HEK293 (cell line): Measurements from ENCODE around the gene RTKN.

Source experiments
- CTCF ChIA-PET: fragments of 350-600 bp; formaldehyde crosslinking; extraction: SDS; loops from one replicate; lab custom pipeline; 2021; ENCODE audit warnings: antibody characterized with exemption; lab: Yijun Ruan, JAX
- POLR2A ChIA-PET: fragments of 300-600 bp; formaldehyde crosslinking; extraction: SDS; loops from one replicate; lab custom pipeline; 2020; ENCODE audit warnings: antibody characterized with exemption, inconsistent platforms; lab: Yijun Ruan, JAX
- H3K27ac ChIP-seq: fragments of 200-500 bp; sonication (Bioruptor generic); 2 replicates; pipeline ENCODE4 v1.5.1; 2014; ENCODE audit warnings: low read depth, low read length, control low read depth, inconsistent platforms; ENCODE audit errors: extremely low read depth
- H3K36me3 ChIP-seq, 2 experiments: fragments of 200-500 bp in 1 of 2; sonication (Bioruptor generic) in 1 of 2; 1 replicate in 1 of 2; 2 replicates in 1 of 2; pipeline ENCODE4 v1.5.1; 2014 to 2017; ENCODE audit warnings: inconsistent platforms in 2 of 2, low read length in 2 of 2; ENCODE audit not compliant: control insufficient read depth in 2 of 2, insufficient read depth in 1 of 2
- H3K4me1 ChIP-seq: fragments of 200-500 bp; sonication (Bioruptor generic); 2 replicates; pipeline ENCODE4 v1.5.1; 2014; ENCODE audit warnings: mild to moderate bottlenecking, low read length, inconsistent platforms; ENCODE audit not compliant: control insufficient read depth, insufficient read depth
- H3K4me3 ChIP-seq: 2 replicates; pipeline ENCODE4 v1.5.1; 2011; ENCODE audit warnings: low read depth, mild to moderate bottlenecking, control low read depth, low read length, moderate library complexity
- H3K9me3 ChIP-seq: fragments of 200-500 bp; sonication (Bioruptor generic); 2 replicates; pipeline ENCODE4 v1.5.1; 2014; ENCODE audit warnings: low read depth, low read length, inconsistent platforms; ENCODE audit not compliant: control insufficient read depth, insufficient read depth
- CTCF ChIP-seq: fragments of 450-650 bp; formaldehyde crosslinking; IDR thresholded peaks from 2 replicates; pipeline ENCODE4 v1.5.1; 2016; ENCODE audit warnings: missing biosample characterization, missing genetic modification characterization
- EGR2 ChIP-seq: fragments of 450-650 bp; formaldehyde crosslinking; IDR thresholded peaks from 2 replicates; pipeline ENCODE4 v1.5.1; 2016; ENCODE audit warnings: low read depth, missing biosample characterization, missing genetic modification characterization
- HOXD13 ChIP-seq: sonication (generic); formaldehyde crosslinking; IDR thresholded peaks from 2 replicates; pipeline ENCODE4 v1.8.0; 2022; ENCODE audit warnings: missing genetic modification reagents, borderline replicate concordance
- KLF1 ChIP-seq: fragments of 450-650 bp; formaldehyde crosslinking; IDR thresholded peaks from 2 replicates; pipeline ENCODE4 v1.5.1; 2016; ENCODE audit warnings: missing biosample characterization, missing genetic modification characterization
- KLF8 ChIP-seq: fragments of 450-650 bp; formaldehyde crosslinking; IDR thresholded peaks from 2 replicates; pipeline ENCODE4 v1.5.1; 2016; ENCODE audit warnings: missing biosample characterization, missing genetic modification characterization
- KLF9 ChIP-seq: fragments of 450-650 bp; formaldehyde crosslinking; IDR thresholded peaks from 2 replicates; pipeline ENCODE4 v1.5.1; 2016; ENCODE audit warnings: missing biosample characterization, missing genetic modification characterization, low read depth
- PRDM10 ChIP-seq: fragments of 450-650 bp; formaldehyde crosslinking; IDR thresholded peaks from 2 replicates; pipeline ENCODE4 v1.5.1; 2016; ENCODE audit warnings: missing biosample characterization, missing genetic modification characterization
- RBAK ChIP-seq: fragments of 450-650 bp; formaldehyde crosslinking; IDR thresholded peaks from 2 replicates; pipeline ENCODE4 v1.5.1; 2016; ENCODE audit warnings: missing biosample characterization, missing genetic modification characterization
- SETDB1 ChIP-seq: IDR thresholded peaks from one replicate; pipeline ENCODE4 v1.6.1; 2017; ENCODE audit warnings: mild to moderate bottlenecking, low read length, moderate library complexity, mixed read lengths; ENCODE audit not compliant: insufficient read length
- SP2 ChIP-seq: fragments of 450-650 bp; formaldehyde crosslinking; IDR thresholded peaks from 2 replicates; pipeline ENCODE4 v1.5.1; 2016; ENCODE audit warnings: missing biosample characterization, missing genetic modification characterization
- SP3 ChIP-seq: fragments of 450-650 bp; formaldehyde crosslinking; IDR thresholded peaks from 2 replicates; pipeline ENCODE4 v1.5.1; 2016; ENCODE audit warnings: missing biosample characterization, missing genetic modification characterization
- ZBTB11 ChIP-seq: fragments of 450-650 bp; formaldehyde crosslinking; conservative IDR thresholded peaks from 2 replicates; pipeline ENCODE4 v1.5.1; 2016; ENCODE audit warnings: low read depth, missing biosample characterization, missing genetic modification characterization
- ZBTB26 ChIP-seq: fragments of 450-650 bp; formaldehyde crosslinking; optimal IDR thresholded peaks from 2 replicates; pipeline ENCODE3; 2016; ENCODE audit warnings: missing biosample characterization, mild to moderate bottlenecking, missing genetic modification characterization
- ZFP69B ChIP-seq: fragments of 450-650 bp; formaldehyde crosslinking; IDR thresholded peaks from 2 replicates; pipeline ENCODE4 v1.5.1; 2016; ENCODE audit warnings: missing biosample characterization, missing genetic modification characterization
- ZNF184 ChIP-seq: fragments of 450-650 bp; IDR thresholded peaks from 2 replicates; pipeline ENCODE4 v1.5.1; 2018; ENCODE audit warnings: missing biosample characterization, mild to moderate bottlenecking, missing genetic modification characterization
- ZNF2 ChIP-seq: fragments of 450-650 bp; formaldehyde crosslinking; IDR thresholded peaks from 2 replicates; pipeline ENCODE4 v1.5.1; 2016; ENCODE audit warnings: missing biosample characterization, missing genetic modification characterization
- ZNF335 ChIP-seq: fragments of 450-650 bp; formaldehyde crosslinking; conservative IDR thresholded peaks from 2 replicates; pipeline ENCODE4 v1.5.1; 2016; ENCODE audit warnings: missing biosample characterization, missing genetic modification characterization
- ZNF350 ChIP-seq: fragments of 450-650 bp; formaldehyde crosslinking; IDR thresholded peaks from 2 replicates; pipeline ENCODE4 v1.5.0; 2017; ENCODE audit warnings: missing biosample characterization, mild to moderate bottlenecking, missing genetic modification characterization
- ZNF560 ChIP-seq: fragments of 450-650 bp; formaldehyde crosslinking; IDR thresholded peaks from 2 replicates; pipeline ENCODE4 v1.5.1; 2017; ENCODE audit warnings: missing biosample characterization, missing genetic modification characterization, borderline replicate concordance
- ZNF629 ChIP-seq: fragments of 450-650 bp; formaldehyde crosslinking; IDR thresholded peaks from 2 replicates; pipeline ENCODE4 v1.5.1; 2017; ENCODE audit warnings: missing biosample characterization, missing genetic modification characterization
- ZNF654 ChIP-seq: fragments of 450-650 bp; formaldehyde crosslinking; IDR thresholded peaks from 2 replicates; pipeline ENCODE4 v1.5.1; 2016; ENCODE audit warnings: low read depth, missing biosample characterization, missing genetic modification characterization
- ZNF768 ChIP-seq: fragments of 450-650 bp; formaldehyde crosslinking; IDR thresholded peaks from 2 replicates; pipeline ENCODE4 v1.5.1; 2018; ENCODE audit warnings: missing biosample characterization, mild to moderate bottlenecking, missing genetic modification characterization

RTKN gene

GRCh38 chr2:74423231-74424095, 18.3 kb downstream of the RTKN start (continued):
- TF ChIP-seq PRDM10 (tag by site-specific recombination) (no peak), HOXD13 (CRISPR knock-in tag) (no peak), ZFP69B (tag by site-specific recombination) (no peak), ZNF350 (tag by site-specific recombination) (no peak), SETDB1 (no peak), ZNF654 (no peak), ZNF768 (no peak)

- H3K9me3 ChIP-seq: no peaks in the 10 kb centered on the region
- no peaks in the 10 kb centered on the region; the same call in 1 of the 2 replicates for H3K4me1 ChIP-seq
- peak within 1 kb of the TSS; percentile 68 for H3K4me3 ChIP-seq
- H3K27ac ChIP-seq: no peak within 1 kb of the TSS; the same call in none of the 2 replicates
- ChIA-PET POLR2A (interaction anchor here (1.0 to 1.8 kb wide), 3 partner anchors 19 to 37 kb away, joined by 3 to 8 read pairs (median 4); partner anchors contain the start of gene WBP1), CTCF (interaction anchor here (0.6 to 1.0 kb wide), 6 partner anchors 30 to 455 kb away, joined by 3 to 4 read pairs (median 3); partner anchors contain the start of genes BOLA3 and MOGS)
- peaks cover 4 to 27% of the 10 kb centered on the region in 2 experiments; a peak in 2 of 3 replicates for H3K36me3 ChIP-seq
- TF ChIP-seq ZBTB11 (0 out of 2 replicates have a peak, but pooled peaks have one; percentile 4), KLF9 (tag by site-specific recombination) (peak; percentile 47; the same call in 1 of the 2 replicates), SP3 (tag by site-specific recombination) (peak; percentile 76), ZNF2 (tag by site-specific recombination) (0 out of 2 replicates have a peak, but pooled peaks have one; percentile 11), KLF8 (peak; percentile 19; the same call in 1 of the 2 replicates), RBAK (tag by site-specific recombination) (no peak), CTCF (tag by site-specific recombination) (no peak), ZNF335 (tag by site-specific recombination) (0 out of 2 replicates have a peak, but pooled peaks have one; percentile 58), EGR2 (tag by site-specific recombination) (peak; percentile 87), ZNF184 (tag by site-specific recombination) (no peak), ZNF560 (tag by site-specific recombination) (no peak), ZNF629 (tag by site-specific recombination) (0 out of 2 replicates have a peak, but pooled peaks have one; percentile 15), KLF1 (tag by site-specific recombination) (peak; percentile 26; the same call in 1 of the 2 replicates), SP2 (peak; percentile 74), ZBTB26 (tag by site-specific recombination) (peak; percentile 77)
These were observed 20.4 kb downstream of the RTKN start, which contains the start of the genes C2orf81 and WDR54 for GRCh38 chr2:74421221-74421870. TSS of gene C2orf81 (minus strand) at chr2:74421619. CDS start at chr2:74421560, 59 bp downstream. TSS of gene WDR54 (plus strand) at chr2:74421730. CDS start at chr2:74422154, 424 bp downstream.
